SJCRH30 (cell line): ENCODE results near the gene MRPL18. TPM values are rescaled to one million over a fixed set of nuclear protein-coding genes. Genes with fewer than 3 reads are reported as not detected.

Experiments used
- DNase-seq, 2 experiments: peaks; one replicate each; pipeline ENCODE4 v3.0.0-alpha.2; 2015 to 2020
- H3K27ac ChIP-seq: fragments of 250-450 bp; sonication (Bioruptor Pico); 2 replicates; pipeline ENCODE4 v1.5.1; 2020; ENCODE audit warnings: mild to moderate bottlenecking, moderate library complexity
- H3K27me3 ChIP-seq: fragments of 250-450 bp; sonication (Bioruptor Pico); 2 replicates; pipeline ENCODE4 v1.5.1; 2020; ENCODE audit warnings: mild to moderate bottlenecking, moderate library complexity
- H3K36me3 ChIP-seq: fragments of 250-450 bp; sonication (Bioruptor Pico); 2 replicates; pipeline ENCODE4 v1.5.1; 2020; ENCODE audit warnings: mild to moderate bottlenecking, moderate library complexity
- H3K4me1 ChIP-seq: fragments of 250-450 bp; sonication (Bioruptor Pico); 2 replicates; pipeline ENCODE4 v1.5.1; 2020; ENCODE audit warnings: mild to moderate bottlenecking, moderate library complexity
- H3K4me3 ChIP-seq: fragments of 250-450 bp; sonication (Bioruptor Pico); 2 replicates; pipeline ENCODE4 v1.5.1; 2020; ENCODE audit warnings: mild to moderate bottlenecking, moderate library complexity
- H3K9me3 ChIP-seq: fragments of 250-450 bp; sonication (Bioruptor Pico); replicated peaks from 2 replicates; pipeline ENCODE4 v1.5.1; 2020; ENCODE audit warnings: mild to moderate bottlenecking, moderate library complexity
- total RNA-seq: library from RNA; depleted of rRNA; stranded (reverse); fragments of >200 nt; shearing (Covaris generic); gene quantifications from 2 replicates; pipeline ENCODE4 v1.2.3, GENCODE V29; 2014

MRPL18 gene
- total RNA-seq, 1 experiment from 2014 or later = 137 TPM

- peak overlapping the region; percentile 94 for H3K4me3 ChIP-seq
- H3K4me1 ChIP-seq = peaks cover 19% of the 10 kb centered on the region
- peaks cover 53% of the 10 kb centered on the region for H3K36me3 ChIP-seq
- DNase-seq = peak; percentile 28 to 57
- H3K27me3 ChIP-seq = no peaks in the 10 kb centered on the region
- no peaks in the 10 kb centered on the region for H3K9me3 ChIP-seq
- H3K27ac ChIP-seq = peak overlapping the region; percentile 77
Measured at GRCh38 chr6:159761129-159761872, 29.0 kb upstream of the MRPL18 start.

- Histone ChIP-seq H3K27ac (peak within 1 kb of the TSS; percentile 77), H3K4me1 (peaks cover 19% of the 10 kb centered on the region), H3K36me3 (peaks cover 55% of the 10 kb centered on the region), H3K4me3 (peak within 1 kb of the TSS; percentile 94), H3K9me3 (no peaks in the 10 kb centered on the region), H3K27me3 (no peaks in the 10 kb centered on the region)
- peak; percentile 98 to 99 for DNase-seq
Measured at GRCh38 chr6:159761873-159762680, 28.2 kb upstream of the MRPL18 start, which contains the start of gene ACAT2. ACAT2 (plus strand) TSS chr6:159762045; CDS start chr6:159762088, 43 bp downstream.

- H3K36me3 ChIP-seq = peaks cover 55% of the 10 kb centered on the region
- peak overlapping the region; percentile 94 for H3K4me3 ChIP-seq
- no peaks in the 10 kb centered on the region for H3K27me3 ChIP-seq
- H3K4me1 ChIP-seq = peaks cover 19% of the 10 kb centered on the region
- no peak for DNase-seq
- H3K9me3 ChIP-seq = no peaks in the 10 kb centered on the region
- H3K27ac ChIP-seq = peak overlapping the region; percentile 77; the same call in 1 of the 2 replicates
Measured at GRCh38 chr6:159762681-159763293, 27.5 kb upstream of the MRPL18 start.

GRCh38 chr6:159766906-159767305 lies 23.4 kb upstream of the MRPL18 start:
- Histone ChIP-seq H3K27ac (no peak overlapping the region), H3K4me3 (no peak overlapping the region), H3K4me1 (0 out of 2 replicates have a peak, but pooled peaks cover 3% of the 10 kb centered on the region), H3K27me3 (no peaks in the 10 kb centered on the region), H3K36me3 (peaks cover 86% of the 10 kb centered on the region), H3K9me3 (no peaks in the 10 kb centered on the region)
- no peak for DNase-seq

GRCh38 chr6:159769470-159769869 lies 20.8 kb upstream of the MRPL18 start:
- peaks cover 91% of the 10 kb centered on the region for H3K36me3 ChIP-seq
- DNase-seq = no peak
- H3K27me3 ChIP-seq = no peaks in the 10 kb centered on the region
- H3K27ac ChIP-seq = no peak overlapping the region
- H3K9me3 ChIP-seq = no peaks in the 10 kb centered on the region
- no peaks in the 10 kb centered on the region for H3K4me1 ChIP-seq
- H3K4me3 ChIP-seq = no peak overlapping the region

- Histone ChIP-seq H3K4me3 (no peak overlapping the region), H3K4me1 (no peaks in the 10 kb centered on the region), H3K27ac (no peak overlapping the region), H3K36me3 (peaks cover 78% of the 10 kb centered on the region), H3K27me3 (no peaks in the 10 kb centered on the region), H3K9me3 (no peaks in the 10 kb centered on the region)
- DNase-seq = no peak
Measured at GRCh38 chr6:159772196-159772595, 18.1 kb upstream of the MRPL18 start.

GRCh38 chr6:159777240-159777904 lies 12.9 kb upstream of the MRPL18 start:
- Histone ChIP-seq H3K36me3 (peaks cover 77% of the 10 kb centered on the region), H3K4me3 (no peak overlapping the region), H3K27ac (no peak overlapping the region), H3K9me3 (no peaks in the 10 kb centered on the region), H3K27me3 (no peaks in the 10 kb centered on the region), H3K4me1 (no peaks in the 10 kb centered on the region)
- no peak for DNase-seq

GRCh38 chr6:159778131-159778530 lies 12.1 kb upstream of the MRPL18 start:
- H3K9me3 ChIP-seq = no peaks in the 10 kb centered on the region
- H3K36me3 ChIP-seq = peaks cover 80% of the 10 kb centered on the region
- H3K27me3 ChIP-seq = no peaks in the 10 kb centered on the region
- H3K27ac ChIP-seq = no peak overlapping the region
- no peak overlapping the region for H3K4me3 ChIP-seq
- H3K4me1 ChIP-seq = no peaks in the 10 kb centered on the region
- DNase-seq = no peak

- Histone ChIP-seq H3K27ac (no peak overlapping the region), H3K36me3 (peaks cover 78% of the 10 kb centered on the region), H3K27me3 (no peaks in the 10 kb centered on the region), H3K4me1 (no peaks in the 10 kb centered on the region), H3K4me3 (no peak overlapping the region), H3K9me3 (no peaks in the 10 kb centered on the region)
- no peak for DNase-seq
Measured at GRCh38 chr6:159778542-159779103, 11.6 kb upstream of the MRPL18 start.

- Histone ChIP-seq H3K4me1 (peaks cover 14% of the 10 kb centered on the region), H3K36me3 (peaks cover 57% of the 10 kb centered on the region), H3K4me3 (peak overlapping the region; percentile 83), H3K27ac (peak overlapping the region; percentile 77), H3K27me3 (no peaks in the 10 kb centered on the region), H3K9me3 (no peaks in the 10 kb centered on the region)
- DNase-seq = peak in 1 of 2 experiments; percentile 35
Measured at GRCh38 chr6:159788276-159788675, 2.0 kb upstream of the MRPL18 start.

GRCh38 chr6:159788753-159789376 lies 1.4 kb upstream of the MRPL18 start:
- Histone ChIP-seq H3K27me3 (no peaks in the 10 kb centered on the region), H3K4me3 (peak overlapping the region; percentile 83), H3K36me3 (peaks cover 52% of the 10 kb centered on the region), H3K27ac (peak overlapping the region; percentile 77), H3K4me1 (peaks cover 14% of the 10 kb centered on the region), H3K9me3 (no peaks in the 10 kb centered on the region)
- DNase-seq = peak; percentile 39 to 52

- no peaks in the 10 kb centered on the region for H3K27me3 ChIP-seq
- DNase-seq = peak; percentile 100
- H3K4me1 ChIP-seq = peaks cover 14% of the 10 kb centered on the region
- peak within 1 kb of the TSS; percentile 83 for H3K4me3 ChIP-seq
- H3K27ac ChIP-seq = peak within 1 kb of the TSS; percentile 77
- H3K36me3 ChIP-seq = peaks cover 54% of the 10 kb centered on the region
- no peaks in the 10 kb centered on the region for H3K9me3 ChIP-seq
Measured at GRCh38 chr6:159789377-159790148, 704 bp upstream of the MRPL18 start, which contains the start of gene TCP1. TCP1 (minus strand) TSS chr6:159789602; CDS start chr6:159789468, 134 bp downstream.

- peak overlapping the region; percentile 83 for H3K4me3 ChIP-seq
- H3K27me3 ChIP-seq = no peaks in the 10 kb centered on the region
- DNase-seq = no peak
- no peaks in the 10 kb centered on the region for H3K9me3 ChIP-seq
- peaks cover 39% of the 10 kb centered on the region for H3K36me3 ChIP-seq
- peaks cover 14% of the 10 kb centered on the region for H3K4me1 ChIP-seq
- H3K27ac ChIP-seq = peak overlapping the region; percentile 77
Measured at GRCh38 chr6:159790956-159791598, 810 bp downstream of the MRPL18 start.
